T1000 (cell line): ENCODE results near the gene ANO2.

ENCODE experiments used
- DNase-seq: peaks from one replicate; lab custom pipeline; 2025; ENCODE audit warnings: mixed read lengths; lab: John Stamatoyannopoulos, UW

The ANO2 gene

GRCh38 chr12:5964913-5965900, 20.1 kb upstream of the ANO2 start:
- no peak for DNase-seq

- DNase-seq = no peak
These were observed 18.5 kb upstream of the ANO2 start for GRCh38 chr12:5963515-5963914.

- DNase-seq = no peak
These were observed 15.7 kb upstream of the ANO2 start for GRCh38 chr12:5960783-5961182.

- no peak for DNase-seq
These were observed 11.9 kb upstream of the ANO2 start for GRCh38 chr12:5956987-5957386.

- no peak for DNase-seq
These were observed 9.6 kb upstream of the ANO2 start for GRCh38 chr12:5954661-5955060.

- DNase-seq = no peak
These were observed 9.0 kb upstream of the ANO2 start for GRCh38 chr12:5953835-5954586.

GRCh38 chr12:5952031-5952430, 7.0 kb upstream of the ANO2 start:
- no peak for DNase-seq

GRCh38 chr12:5948696-5949095, 3.6 kb upstream of the ANO2 start:
- DNase-seq = no peak

GRCh38 chr12:5947006-5947405, 1.9 kb upstream of the ANO2 start:
- DNase-seq = no peak

- DNase-seq = no peak
These were observed 1.3 kb upstream of the ANO2 start for GRCh38 chr12:5946388-5946787.

- DNase-seq = no peak
These were observed 380 bp downstream of the ANO2 start for GRCh38 chr12:5944688-5945070.

- DNase-seq = no peak
These were observed 1.0 kb downstream of the ANO2 start for GRCh38 chr12:5944053-5944452.

GRCh38 chr12:5941907-5942306, 3.2 kb downstream of the ANO2 start:
- no peak for DNase-seq

GRCh38 chr12:5927732-5928516, 17.1 kb downstream of the ANO2 start:
- no peak for DNase-seq

GRCh38 chr12:5925646-5926045, 19.4 kb downstream of the ANO2 start:
- no peak for DNase-seq

- no peak for DNase-seq
These were observed 20.7 kb downstream of the ANO2 start for GRCh38 chr12:5924342-5924741.

GRCh38 chr12:5923751-5924150, 21.3 kb downstream of the ANO2 start:
- no peak for DNase-seq

- DNase-seq = no peak
These were observed 21.9 kb downstream of the ANO2 start for GRCh38 chr12:5923043-5923605.

GRCh38 chr12:5921966-5922899, 22.8 kb downstream of the ANO2 start:
- no peak for DNase-seq

- DNase-seq = no peak
These were observed 23.8 kb downstream of the ANO2 start for GRCh38 chr12:5921027-5921909.
